ENCODE results near the gene ITGA7. TPM values are rescaled to one million over a fixed set of nuclear protein-coding genes. Genes with fewer than 3 reads are reported as not detected.
"Not testable (repeated sequence)": the region's sequence is repeated elsewhere in the genome, so short reads cannot be mapped to it uniquely, and the experiment has no call there.

The ITGA7 gene
- total RNA-seq, 1 donor from 2014 or later = 39.2 TPM

GRCh38 chr12:55654511-55655214 is 53.0 kb downstream of the ITGA7 start:
- DNase-seq (ENCODE audit: extremely low spot score, unreplicated experiment) = no peak

GRCh38 chr12:55653031-55653430 is 54.7 kb downstream of the ITGA7 start:
- no peak for DNase-seq (ENCODE audit: extremely low spot score, unreplicated experiment)
- Mint-ChIP-seq H3K9me3 (no peaks in the 10 kb centered on the region), H3K4me1 (ENCODE audit: unreplicated experiment) (peaks cover 5% of the 10 kb centered on the region), H3K27me3 (peaks cover 16% of the 10 kb centered on the region), H3K36me3 (no peaks in the 10 kb centered on the region), H3K27ac (no peak overlapping the region), H3K4me3 (no peak overlapping the region)
- TF ChIP-seq, protein P1, sequence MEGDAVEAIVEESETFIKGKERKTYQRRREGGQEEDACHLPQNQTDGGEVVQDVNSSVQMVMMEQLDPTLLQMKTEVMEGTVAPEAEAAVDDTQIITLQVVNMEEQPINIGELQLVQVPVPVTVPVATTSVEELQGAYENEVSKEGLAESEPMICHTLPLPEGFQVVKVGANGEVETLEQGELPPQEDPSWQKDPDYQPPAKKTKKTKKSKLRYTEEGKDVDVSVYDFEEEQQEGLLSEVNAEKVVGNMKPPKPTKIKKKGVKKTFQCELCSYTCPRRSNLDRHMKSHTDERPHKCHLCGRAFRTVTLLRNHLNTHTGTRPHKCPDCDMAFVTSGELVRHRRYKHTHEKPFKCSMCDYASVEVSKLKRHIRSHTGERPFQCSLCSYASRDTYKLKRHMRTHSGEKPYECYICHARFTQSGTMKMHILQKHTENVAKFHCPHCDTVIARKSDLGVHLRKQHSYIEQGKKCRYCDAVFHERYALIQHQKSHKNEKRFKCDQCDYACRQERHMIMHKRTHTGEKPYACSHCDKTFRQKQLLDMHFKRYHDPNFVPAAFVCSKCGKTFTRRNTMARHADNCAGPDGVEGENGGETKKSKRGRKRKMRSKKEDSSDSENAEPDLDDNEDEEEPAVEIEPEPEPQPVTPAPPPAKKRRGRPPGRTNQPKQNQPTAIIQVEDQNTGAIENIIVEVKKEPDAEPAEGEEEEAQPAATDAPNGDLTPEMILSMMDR (conservative IDR thresholded peaks at IDR 0.05) = no peak

More at GRCh38 chr12:55654511-55655214, 53.0 kb downstream of the ITGA7 start:
- peaks cover 5% of the 10 kb centered on the region for H3K4me1 Mint-ChIP-seq (ENCODE audit: unreplicated experiment)
- TF ChIP-seq, protein P1 (conservative IDR thresholded peaks at IDR 0.05) = no peak
- peaks cover 26% of the 10 kb centered on the region for H3K27me3 Mint-ChIP-seq
- no peak overlapping the region for H3K4me3 Mint-ChIP-seq
- H3K27ac Mint-ChIP-seq = no peak overlapping the region
- H3K36me3 Mint-ChIP-seq = no peaks in the 10 kb centered on the region
- H3K9me3 Mint-ChIP-seq = no peaks in the 10 kb centered on the region

- Mint-ChIP-seq H3K9me3 (no peaks in the 10 kb centered on the region), H3K27ac (no peak overlapping the region), H3K36me3 (no peaks in the 10 kb centered on the region), H3K27me3 (peaks cover 10% of the 10 kb centered on the region), H3K4me3 (no peak overlapping the region), H3K4me1 (ENCODE audit: unreplicated experiment) (peaks cover 5% of the 10 kb centered on the region)
- DNase-seq (ENCODE audit: extremely low spot score, unreplicated experiment) = no peak
- TF ChIP-seq, protein P1 (conservative IDR thresholded peaks at IDR 0.05) = no peak
Observed at GRCh38 chr12:55652352-55652751, 55.4 kb downstream of the ITGA7 start.

DNA sequence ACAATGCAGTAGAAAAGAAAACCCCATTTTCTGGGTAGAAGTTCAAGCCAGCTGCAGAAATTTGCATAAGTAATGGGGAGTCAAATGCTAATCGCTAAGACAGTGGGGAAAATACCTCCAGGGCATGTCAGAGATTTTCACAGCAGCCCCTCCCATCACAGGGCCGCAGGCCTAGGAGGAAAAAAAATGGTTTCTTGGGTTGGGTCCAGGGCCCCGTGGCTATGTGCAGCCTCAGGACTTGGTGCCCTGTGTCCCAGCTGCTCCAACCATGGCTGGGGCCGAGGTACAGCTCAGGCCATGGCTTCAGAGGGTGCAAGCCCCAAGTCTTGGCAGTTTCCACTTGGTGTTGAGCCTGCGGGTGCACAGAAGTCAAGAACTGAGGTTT is 56.4 kb downstream of the ITGA7 start:
- Mint-ChIP-seq H3K27me3 (peaks cover under 1% of the 10 kb centered on the region), H3K4me3 (no peak overlapping the region), H3K9me3 (no peaks in the 10 kb centered on the region), H3K27ac (no peak overlapping the region), H3K36me3 (no peaks in the 10 kb centered on the region), H3K4me1 (ENCODE audit: unreplicated experiment) (peaks cover 5% of the 10 kb centered on the region)
- TF ChIP-seq, protein P1 (conservative IDR thresholded peaks at IDR 0.05) = no peak
- DNase-seq (ENCODE audit: extremely low spot score, unreplicated experiment) = no peak

- Mint-ChIP-seq H3K4me3 (peak overlapping the region; percentile 35), H3K27ac (peak overlapping the region; percentile 46)
- not testable (repeated sequence) for H3K9me3 Mint-ChIP-seq; H3K27me3 Mint-ChIP-seq; DNase-seq (ENCODE audit: extremely low spot score, unreplicated experiment); H3K36me3 Mint-ChIP-seq; H3K4me1 Mint-ChIP-seq (ENCODE audit: unreplicated experiment)
Observed at GRCh38 chr12:55650620-55651298, 56.9 kb downstream of the ITGA7 start.

GRCh38 chr12:55647027-55647426 is 60.7 kb downstream of the ITGA7 start:
- TF ChIP-seq, protein P1 (conservative IDR thresholded peaks at IDR 0.05) = no peak
- H3K4me1 Mint-ChIP-seq (ENCODE audit: unreplicated experiment) = peaks cover 5% of the 10 kb centered on the region

More at GRCh38 chr12:55647027-55647426, 60.7 kb downstream of the ITGA7 start:
- Mint-ChIP-seq H3K9me3 (no peaks in the 10 kb centered on the region), H3K4me3 (no peak overlapping the region), H3K27ac (peak overlapping the region; percentile 31), H3K27me3 (peaks cover 13% of the 10 kb centered on the region), H3K36me3 (no peaks in the 10 kb centered on the region)
- no peak for DNase-seq (ENCODE audit: extremely low spot score, unreplicated experiment)
